Measurements from ENCODE around the gene OR52H1. TPM values are rescaled to one million over a fixed set of nuclear protein-coding genes. Genes with fewer than 3 reads are reported as not detected.
A peak's percentile ranks its signal among the peaks of the same experiment; 100 is the strongest.

Gene OR52H1
- not detected for total RNA-seq (ENCODE audit: unreplicated experiment)
- long read RNA-seq = 0 reads

DNA sequence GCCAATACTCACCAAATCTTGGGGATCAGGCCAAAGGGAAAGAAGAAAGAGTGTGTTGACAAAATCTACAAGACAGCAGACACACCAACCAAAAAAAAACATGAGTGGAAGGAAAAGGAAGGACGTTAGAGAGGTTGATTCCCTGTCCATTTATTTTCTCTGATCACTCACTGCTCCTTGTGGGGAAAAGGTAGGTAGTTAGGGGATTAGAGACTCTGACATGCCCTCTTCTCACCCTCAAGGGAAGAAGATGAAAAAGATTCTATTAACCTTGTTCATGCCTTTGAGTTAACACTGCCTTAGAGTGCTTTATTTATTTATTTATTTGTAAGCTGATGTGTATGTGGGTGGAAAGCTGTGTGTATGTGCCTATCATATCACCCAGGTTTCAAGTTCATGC, at the start of gene OR52H1:
OR52H1 (minus strand) TSS at position 101 of the 400 bp plus-strand sequence. CDS start 3,035 bp downstream, outside the sequence.
- H3K27me3 Mint-ChIP-seq (ENCODE audit: unreplicated experiment) = peaks cover 2% of the 10 kb centered on the region
- TF ChIP-seq, protein P1, sequence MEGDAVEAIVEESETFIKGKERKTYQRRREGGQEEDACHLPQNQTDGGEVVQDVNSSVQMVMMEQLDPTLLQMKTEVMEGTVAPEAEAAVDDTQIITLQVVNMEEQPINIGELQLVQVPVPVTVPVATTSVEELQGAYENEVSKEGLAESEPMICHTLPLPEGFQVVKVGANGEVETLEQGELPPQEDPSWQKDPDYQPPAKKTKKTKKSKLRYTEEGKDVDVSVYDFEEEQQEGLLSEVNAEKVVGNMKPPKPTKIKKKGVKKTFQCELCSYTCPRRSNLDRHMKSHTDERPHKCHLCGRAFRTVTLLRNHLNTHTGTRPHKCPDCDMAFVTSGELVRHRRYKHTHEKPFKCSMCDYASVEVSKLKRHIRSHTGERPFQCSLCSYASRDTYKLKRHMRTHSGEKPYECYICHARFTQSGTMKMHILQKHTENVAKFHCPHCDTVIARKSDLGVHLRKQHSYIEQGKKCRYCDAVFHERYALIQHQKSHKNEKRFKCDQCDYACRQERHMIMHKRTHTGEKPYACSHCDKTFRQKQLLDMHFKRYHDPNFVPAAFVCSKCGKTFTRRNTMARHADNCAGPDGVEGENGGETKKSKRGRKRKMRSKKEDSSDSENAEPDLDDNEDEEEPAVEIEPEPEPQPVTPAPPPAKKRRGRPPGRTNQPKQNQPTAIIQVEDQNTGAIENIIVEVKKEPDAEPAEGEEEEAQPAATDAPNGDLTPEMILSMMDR (IDR thresholded peaks at IDR 0.05; ENCODE audit: partially characterized antibody, unreplicated experiment) = no peak
- H3K36me3 Mint-ChIP-seq (ENCODE audit: unreplicated experiment) = no peaks in the 10 kb centered on the region
- no peak for DNase-seq
- H3K4me3 Mint-ChIP-seq (ENCODE audit: unreplicated experiment) = no peak within 1 kb of the TSS
- H3K9me3 Mint-ChIP-seq (ENCODE audit: unreplicated experiment) = no peaks in the 10 kb centered on the region
- no peak within 1 kb of the TSS for H3K27ac Mint-ChIP-seq (ENCODE audit: unreplicated experiment)
- H3K4me1 Mint-ChIP-seq (ENCODE audit: low read depth, unreplicated experiment) = no peaks in the 10 kb centered on the region

DNA sequence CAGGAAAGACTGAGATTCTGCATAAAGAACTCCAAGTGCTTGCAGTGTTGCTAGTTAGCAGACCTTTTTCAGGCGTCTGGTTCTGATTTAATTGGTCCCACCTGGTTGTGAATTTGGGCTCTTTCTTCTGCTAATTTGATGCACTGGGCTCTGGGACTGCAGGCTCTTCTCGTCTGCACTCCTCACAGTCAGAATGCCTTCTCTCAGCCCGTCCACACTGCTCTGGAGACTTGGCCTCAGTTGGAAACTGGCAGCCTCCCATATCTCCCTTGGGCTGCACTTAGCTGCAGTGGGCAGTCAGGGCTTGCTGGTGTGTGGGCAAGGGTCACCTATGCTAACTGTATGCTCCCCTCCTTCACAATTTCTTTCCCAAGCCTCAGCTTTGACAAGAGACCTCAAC, 49.6 kb upstream of the OR52H1 start:
- no peaks in the 10 kb centered on the region for H3K36me3 Mint-ChIP-seq (ENCODE audit: unreplicated experiment)
- peaks cover 3% of the 10 kb centered on the region for H3K27me3 Mint-ChIP-seq (ENCODE audit: unreplicated experiment)
- H3K27ac Mint-ChIP-seq (ENCODE audit: unreplicated experiment) = no peak overlapping the region
- H3K4me3 Mint-ChIP-seq (ENCODE audit: unreplicated experiment) = no peak overlapping the region
- TF ChIP-seq, protein P1 (IDR thresholded peaks at IDR 0.05; ENCODE audit: partially characterized antibody, unreplicated experiment) = no peak
- no peaks in the 10 kb centered on the region for H3K4me1 Mint-ChIP-seq (ENCODE audit: low read depth, unreplicated experiment)
- no peak for DNase-seq
- H3K9me3 Mint-ChIP-seq (ENCODE audit: unreplicated experiment) = no peaks in the 10 kb centered on the region

DNA sequence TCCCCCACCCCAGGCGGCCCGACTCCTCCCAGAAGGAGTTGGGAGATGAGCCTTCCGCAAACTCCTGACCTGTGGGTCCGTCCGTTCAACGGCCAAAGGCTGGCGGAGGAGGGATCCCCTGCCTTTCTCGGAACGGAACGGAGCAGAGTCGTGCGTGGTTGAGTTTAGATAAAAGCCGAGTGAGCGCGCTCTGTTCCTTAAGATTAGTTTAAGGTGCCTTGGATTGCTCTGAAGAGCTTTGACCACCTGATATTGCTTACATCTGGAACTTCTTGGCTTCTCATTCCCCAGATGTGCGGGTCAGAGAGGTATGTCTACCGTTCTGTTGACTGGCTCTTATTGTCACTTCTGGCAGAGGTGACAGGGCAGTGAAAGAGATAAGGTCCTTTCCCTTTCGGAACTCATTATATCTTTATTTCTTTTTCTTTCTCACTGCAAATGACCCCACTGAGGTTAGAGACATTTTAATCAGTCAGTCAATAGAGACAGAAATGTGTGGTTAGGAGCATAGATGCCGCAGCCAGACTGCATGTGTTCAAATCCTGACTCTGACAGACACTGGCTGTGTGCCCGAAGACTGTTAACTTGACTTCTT, 48.4 kb upstream of the OR52H1 start, which contains the start of gene TRIM6:
TRIM6 (plus strand) TSS at position 31 of the 595 bp plus-strand sequence; CDS start at position 292, 261 bp downstream.
- no peaks in the 10 kb centered on the region for H3K36me3 Mint-ChIP-seq (ENCODE audit: unreplicated experiment)

DNA sequence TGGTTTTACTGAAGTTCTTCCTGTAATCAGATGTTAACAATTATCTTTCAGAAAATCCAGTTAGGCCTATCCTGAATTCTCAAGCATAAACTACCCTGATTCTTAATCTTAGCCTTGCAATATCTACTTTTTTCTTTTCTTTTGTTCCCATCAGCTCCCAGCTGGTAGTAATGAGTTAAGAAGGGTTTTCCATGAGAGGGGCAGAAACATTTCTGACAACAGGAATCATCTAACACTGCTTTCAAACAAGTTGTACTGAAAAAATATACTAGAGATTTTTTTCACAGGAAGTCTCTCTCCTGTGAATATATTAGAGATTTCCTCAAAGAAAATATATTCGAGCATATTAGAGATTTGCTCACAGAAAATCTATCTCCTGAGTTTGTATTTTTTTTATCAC, 44.8 kb upstream of the OR52H1 start:
- Mint-ChIP-seq H3K27me3 (ENCODE audit: unreplicated experiment) (peaks cover 5% of the 10 kb centered on the region), H3K27ac (ENCODE audit: unreplicated experiment) (no peak overlapping the region), H3K36me3 (ENCODE audit: unreplicated experiment) (peaks cover 5% of the 10 kb centered on the region), H3K4me3 (ENCODE audit: unreplicated experiment) (no peak overlapping the region), H3K9me3 (ENCODE audit: unreplicated experiment) (peaks cover 3% of the 10 kb centered on the region), H3K4me1 (ENCODE audit: low read depth, unreplicated experiment) (no peaks in the 10 kb centered on the region)
- TF ChIP-seq, protein P1 (IDR thresholded peaks at IDR 0.05; ENCODE audit: partially characterized antibody, unreplicated experiment) = no peak
- DNase-seq = no peak

More for the DNA sequence above, 48.4 kb upstream of the OR52H1 start, which contains the start of gene TRIM6:
- peaks cover 3% of the 10 kb centered on the region for H3K27me3 Mint-ChIP-seq (ENCODE audit: unreplicated experiment)
- H3K9me3 Mint-ChIP-seq (ENCODE audit: unreplicated experiment) = no peaks in the 10 kb centered on the region
- H3K4me3 Mint-ChIP-seq (ENCODE audit: unreplicated experiment) = peak within 1 kb of the TSS; percentile 83
- TF ChIP-seq, protein P1 (IDR thresholded peaks at IDR 0.05; ENCODE audit: partially characterized antibody, unreplicated experiment) = no peak
- H3K27ac Mint-ChIP-seq (ENCODE audit: unreplicated experiment) = no peak within 1 kb of the TSS
- no peaks in the 10 kb centered on the region for H3K4me1 Mint-ChIP-seq (ENCODE audit: low read depth, unreplicated experiment)
- DNase-seq = peak; percentile 39

DNA sequence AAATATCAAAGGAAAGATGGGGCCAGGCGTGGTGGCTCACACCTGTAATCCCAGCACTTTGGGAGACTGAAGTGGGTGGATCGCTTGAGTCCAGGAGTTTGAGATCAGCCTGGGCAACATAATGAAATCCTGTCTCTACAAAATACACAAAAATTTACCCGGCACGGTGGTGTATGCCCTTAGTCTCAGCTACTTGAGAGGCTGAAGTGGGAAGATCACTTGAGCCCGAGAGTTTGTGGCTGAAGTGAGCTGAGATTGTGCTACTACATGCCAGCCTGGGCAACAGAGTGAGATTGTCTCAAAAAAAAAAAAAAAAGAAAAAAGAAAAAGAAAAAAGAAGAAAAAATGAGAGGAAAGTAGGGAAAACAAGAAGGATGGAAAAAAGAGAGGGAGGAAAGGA, 44.3 kb upstream of the OR52H1 start:
- DNase-seq = no peak
- Mint-ChIP-seq H3K4me3 (ENCODE audit: unreplicated experiment) (no peak overlapping the region), H3K36me3 (ENCODE audit: unreplicated experiment) (peaks cover 5% of the 10 kb centered on the region), H3K9me3 (ENCODE audit: unreplicated experiment) (peaks cover 3% of the 10 kb centered on the region), H3K27me3 (ENCODE audit: unreplicated experiment) (peaks cover 6% of the 10 kb centered on the region), H3K4me1 (ENCODE audit: low read depth, unreplicated experiment) (no peaks in the 10 kb centered on the region), H3K27ac (ENCODE audit: unreplicated experiment) (no peak overlapping the region)
- TF ChIP-seq, protein P1 (IDR thresholded peaks at IDR 0.05; ENCODE audit: partially characterized antibody, unreplicated experiment) = no peak

Measured in glutamatergic neuron (in vitro differentiated cells).